Panc1 (cell line): Measurements from ENCODE around the gene SOX9. TPM values are rescaled to one million over a fixed set of nuclear protein-coding genes. Genes with fewer than 3 reads are reported as not detected.
A peak's percentile ranks its signal among the peaks of the same experiment; 100 is the strongest.

Experiments
- ATAC-seq: fragments of 200-7000 bp; cut with Tn5 transposase; 2 replicates; pipeline ENCODE4 v1.9.1; 2020; ENCODE audit warnings: mild to moderate bottlenecking, moderate library complexity
- BruUV-seq: library from RNA; stranded (reverse); fragments of 400-500 nt; replicated peaks from 2 replicates; lab custom pipeline; 2021; lab: Mats Ljungman, UMichigan
- CTCF ChIA-PET: fragments of 300-600 bp; sonication (Branson Sonifier 250); formaldehyde crosslinking; loops from one replicate; lab custom pipeline; 2022; ENCODE audit warnings: antibody characterized with exemption; lab: Charles Lee
- POLR2A ChIA-PET: fragments of 300-600 bp; sonication (Branson Sonifier 250); formaldehyde crosslinking; loops from one replicate; lab custom pipeline; 2022; ENCODE audit warnings: antibody characterized with exemption; lab: Charles Lee
- DNase-seq: peaks from one replicate; pipeline ENCODE4 v3.0.0-alpha.2; 2010; ENCODE audit warnings: low read depth, low spot score
- H3K27ac ChIP-seq: 2 replicates; pipeline ENCODE4 v1.5.1; 2011; ENCODE audit warnings: mild to moderate bottlenecking, low read length, inconsistent platforms
- H3K27me3 ChIP-seq: fragments of 200-500 bp; sonication (Bioruptor generic); 2 replicates; pipeline ENCODE4 v1.6.0; 2014; ENCODE audit warnings: low read length, inconsistent platforms; ENCODE audit not compliant: control insufficient read depth, insufficient read depth
- H3K36me3 ChIP-seq: fragments of 200-500 bp; sonication (Bioruptor generic); 2 replicates; pipeline ENCODE4 v1.5.1; 2014; ENCODE audit warnings: inconsistent platforms, mild to moderate bottlenecking, low read length, moderate library complexity; ENCODE audit not compliant: control insufficient read depth, insufficient read depth
- H3K4me1 ChIP-seq: 2 replicates; pipeline ENCODE4 v1.5.1; 2011; ENCODE audit warnings: inconsistent platforms, mild to moderate bottlenecking, low read length, moderate library complexity; ENCODE audit not compliant: control insufficient read depth, insufficient read depth
- H3K4me3 ChIP-seq, 2 experiments: 2 replicates each; pipeline ENCODE4 v1.5.1; 2011 to 2012; ENCODE audit warnings: low read depth in 2 of 2, low read length in 2 of 2, mild to moderate bottlenecking in 2 of 2, inconsistent platforms in 1 of 2, moderate library complexity in 1 of 2
- H3K9me3 ChIP-seq: fragments of 200-500 bp; sonication (Bioruptor generic); 2 replicates; pipeline ENCODE4 v1.5.1; 2014; ENCODE audit warnings: low read depth, mild to moderate bottlenecking, inconsistent platforms, low read length, moderate library complexity; ENCODE audit not compliant: control insufficient read depth, insufficient read depth
- POLR2AphosphoS5 ChIP-seq: IDR thresholded peaks from 2 replicates; pipeline ENCODE4 v1.6.1; 2012; ENCODE audit warnings: mild to moderate bottlenecking, low read depth, low read length, moderate library complexity
- SIN3A ChIP-seq: IDR thresholded peaks from 2 replicates; pipeline ENCODE4 v1.6.1; 2012; ENCODE audit warnings: low read depth, mild to moderate bottlenecking, low read length, moderate library complexity, borderline replicate concordance; ENCODE audit not compliant: insufficient read depth
- TCF7L2 ChIP-seq: IDR thresholded peaks from 2 replicates; pipeline ENCODE4 v1.6.1; 2011; ENCODE audit warnings: mild to moderate bottlenecking, low read depth, low read length, inconsistent platforms
- in situ Hi-C: cut with HindIII; loops from 2 replicates; pipeline ENCODE4 v1.10.0; 2016; ENCODE audit warnings: low sequenced_read_pairs, low pct_unique_long_range_greater_than_20kb
- intact Hi-C: fragments of 100-400 bp; cut with micrococcal nuclease; formaldehyde crosslinking; loops from one replicate; pipeline ENCODE4 v1.10.0; 2022; ENCODE audit not compliant: unreplicated experiment
- total RNA-seq: library from RNA; stranded (reverse); gene quantifications from one replicate; pipeline ENCODE4 v1.2.1, GENCODE V29; 2021; ENCODE audit not compliant: unreplicated experiment
- TF ChIP-seq, protein P1 (sequence below): fragments of 450-650 bp; IDR thresholded peaks from 2 replicates; pipeline ENCODE4 v1.5.1; 2017; ENCODE audit warnings: mild to moderate bottlenecking
- TF ChIP-seq, protein P2 (sequence below), 2 experiments: IDR thresholded peaks; 2 replicates each; pipeline ENCODE4 v1.6.1; 2011 to 2012; ENCODE audit warnings: low read depth in 2 of 2, control low read depth in 1 of 2, low read length in 1 of 2, mild to moderate bottlenecking in 1 of 2, moderate library complexity in 1 of 2; ENCODE audit not compliant: insufficient read depth in 1 of 2

Gene SOX9
- total RNA-seq, 1 experiment from 2014 or later = 79.5 TPM

DNA sequence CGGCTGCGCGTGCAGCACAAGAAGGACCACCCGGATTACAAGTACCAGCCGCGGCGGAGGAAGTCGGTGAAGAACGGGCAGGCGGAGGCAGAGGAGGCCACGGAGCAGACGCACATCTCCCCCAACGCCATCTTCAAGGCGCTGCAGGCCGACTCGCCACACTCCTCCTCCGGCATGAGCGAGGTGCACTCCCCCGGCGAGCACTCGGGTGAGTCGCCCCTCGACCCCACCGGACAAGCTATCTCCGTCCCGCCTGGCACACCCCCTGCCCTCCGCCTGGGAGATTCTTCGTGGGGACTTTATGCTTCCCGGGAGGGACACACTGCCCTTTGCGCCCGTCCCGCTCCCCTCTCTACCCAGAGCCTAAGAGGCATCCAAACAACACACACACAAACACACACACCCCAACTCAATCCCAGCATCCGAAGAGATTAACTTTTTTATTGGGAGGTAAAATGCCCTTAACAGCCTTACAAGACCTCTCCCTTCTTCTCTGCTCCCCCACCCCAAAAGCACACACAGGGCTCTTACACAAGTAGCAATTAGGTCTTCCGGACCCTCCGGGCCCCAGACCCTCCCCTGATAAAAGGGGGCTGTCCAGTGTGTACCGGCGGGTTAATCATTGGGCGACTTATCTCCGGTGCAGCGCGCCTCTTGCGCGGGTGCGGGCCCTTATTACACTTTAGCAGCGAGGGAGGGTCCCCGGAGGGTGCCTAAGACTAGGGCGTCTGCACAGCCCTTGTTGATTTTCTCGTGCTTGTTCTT is 2.1 kb downstream of the SOX9 start:
- DNase-seq = no peak
- TSS peak; percentile 19 for BruUV-seq

DNA sequence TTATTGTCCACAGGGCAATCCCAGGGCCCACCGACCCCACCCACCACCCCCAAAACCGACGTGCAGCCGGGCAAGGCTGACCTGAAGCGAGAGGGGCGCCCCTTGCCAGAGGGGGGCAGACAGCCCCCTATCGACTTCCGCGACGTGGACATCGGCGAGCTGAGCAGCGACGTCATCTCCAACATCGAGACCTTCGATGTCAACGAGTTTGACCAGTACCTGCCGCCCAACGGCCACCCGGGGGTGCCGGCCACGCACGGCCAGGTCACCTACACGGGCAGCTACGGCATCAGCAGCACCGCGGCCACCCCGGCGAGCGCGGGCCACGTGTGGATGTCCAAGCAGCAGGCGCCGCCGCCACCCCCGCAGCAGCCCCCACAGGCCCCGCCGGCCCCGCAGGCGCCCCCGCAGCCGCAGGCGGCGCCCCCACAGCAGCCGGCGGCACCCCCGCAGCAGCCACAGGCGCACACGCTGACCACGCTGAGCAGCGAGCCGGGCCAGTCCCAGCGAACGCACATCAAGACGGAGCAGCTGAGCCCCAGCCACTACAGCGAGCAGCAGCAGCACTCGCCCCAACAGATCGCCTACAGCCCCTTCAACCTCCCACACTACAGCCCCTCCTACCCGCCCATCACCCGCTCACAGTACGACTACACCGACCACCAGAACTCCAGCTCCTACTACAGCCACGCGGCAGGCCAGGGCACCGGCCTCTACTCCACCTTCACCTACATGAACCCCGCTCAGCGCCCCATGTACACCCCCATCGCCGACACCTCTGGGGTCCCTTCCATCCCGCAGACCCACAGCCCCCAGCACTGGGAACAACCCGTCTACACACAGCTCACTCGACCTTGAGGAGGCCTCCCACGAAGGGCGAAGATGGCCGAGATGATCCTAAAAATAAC is 3.0 kb downstream of the SOX9 start:
- no peak for TF ChIP-seq POLR2AphosphoS5
- TF ChIP-seq, protein P1, sequence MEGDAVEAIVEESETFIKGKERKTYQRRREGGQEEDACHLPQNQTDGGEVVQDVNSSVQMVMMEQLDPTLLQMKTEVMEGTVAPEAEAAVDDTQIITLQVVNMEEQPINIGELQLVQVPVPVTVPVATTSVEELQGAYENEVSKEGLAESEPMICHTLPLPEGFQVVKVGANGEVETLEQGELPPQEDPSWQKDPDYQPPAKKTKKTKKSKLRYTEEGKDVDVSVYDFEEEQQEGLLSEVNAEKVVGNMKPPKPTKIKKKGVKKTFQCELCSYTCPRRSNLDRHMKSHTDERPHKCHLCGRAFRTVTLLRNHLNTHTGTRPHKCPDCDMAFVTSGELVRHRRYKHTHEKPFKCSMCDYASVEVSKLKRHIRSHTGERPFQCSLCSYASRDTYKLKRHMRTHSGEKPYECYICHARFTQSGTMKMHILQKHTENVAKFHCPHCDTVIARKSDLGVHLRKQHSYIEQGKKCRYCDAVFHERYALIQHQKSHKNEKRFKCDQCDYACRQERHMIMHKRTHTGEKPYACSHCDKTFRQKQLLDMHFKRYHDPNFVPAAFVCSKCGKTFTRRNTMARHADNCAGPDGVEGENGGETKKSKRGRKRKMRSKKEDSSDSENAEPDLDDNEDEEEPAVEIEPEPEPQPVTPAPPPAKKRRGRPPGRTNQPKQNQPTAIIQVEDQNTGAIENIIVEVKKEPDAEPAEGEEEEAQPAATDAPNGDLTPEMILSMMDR = peak; percentile 45
- TF ChIP-seq, protein P2, sequence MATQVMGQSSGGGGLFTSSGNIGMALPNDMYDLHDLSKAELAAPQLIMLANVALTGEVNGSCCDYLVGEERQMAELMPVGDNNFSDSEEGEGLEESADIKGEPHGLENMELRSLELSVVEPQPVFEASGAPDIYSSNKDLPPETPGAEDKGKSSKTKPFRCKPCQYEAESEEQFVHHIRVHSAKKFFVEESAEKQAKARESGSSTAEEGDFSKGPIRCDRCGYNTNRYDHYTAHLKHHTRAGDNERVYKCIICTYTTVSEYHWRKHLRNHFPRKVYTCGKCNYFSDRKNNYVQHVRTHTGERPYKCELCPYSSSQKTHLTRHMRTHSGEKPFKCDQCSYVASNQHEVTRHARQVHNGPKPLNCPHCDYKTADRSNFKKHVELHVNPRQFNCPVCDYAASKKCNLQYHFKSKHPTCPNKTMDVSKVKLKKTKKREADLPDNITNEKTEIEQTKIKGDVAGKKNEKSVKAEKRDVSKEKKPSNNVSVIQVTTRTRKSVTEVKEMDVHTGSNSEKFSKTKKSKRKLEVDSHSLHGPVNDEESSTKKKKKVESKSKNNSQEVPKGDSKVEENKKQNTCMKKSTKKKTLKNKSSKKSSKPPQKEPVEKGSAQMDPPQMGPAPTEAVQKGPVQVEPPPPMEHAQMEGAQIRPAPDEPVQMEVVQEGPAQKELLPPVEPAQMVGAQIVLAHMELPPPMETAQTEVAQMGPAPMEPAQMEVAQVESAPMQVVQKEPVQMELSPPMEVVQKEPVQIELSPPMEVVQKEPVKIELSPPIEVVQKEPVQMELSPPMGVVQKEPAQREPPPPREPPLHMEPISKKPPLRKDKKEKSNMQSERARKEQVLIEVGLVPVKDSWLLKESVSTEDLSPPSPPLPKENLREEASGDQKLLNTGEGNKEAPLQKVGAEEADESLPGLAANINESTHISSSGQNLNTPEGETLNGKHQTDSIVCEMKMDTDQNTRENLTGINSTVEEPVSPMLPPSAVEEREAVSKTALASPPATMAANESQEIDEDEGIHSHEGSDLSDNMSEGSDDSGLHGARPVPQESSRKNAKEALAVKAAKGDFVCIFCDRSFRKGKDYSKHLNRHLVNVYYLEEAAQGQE (IDR thresholded peaks at IDR 0.05; ENCODE audit: insufficient read depth in 1 of 2, low read depth in 2 of 2, low read length in 1 of 2) = no peak
- peak; percentile 42; the same call in 1 of the 2 replicates for TF ChIP-seq SIN3A
- no peak for TF ChIP-seq TCF7L2
- CTCF ChIA-PET = interaction anchor here (0.7 kb wide), 1 partner anchor 273 kb away, joined by 8 read pairs; no protein-coding TSS in a partner anchor
- BruUV-seq = no TSS peak
- H3K36me3 ChIP-seq = peaks cover 18% of the 10 kb centered on the region
- peak overlapping the region; percentile 97 for H3K27ac ChIP-seq
- DNase-seq (no peak), ATAC-seq (peak; percentile 7)
- intact Hi-C loops (loop anchor here (2.0 to 10.0 kb wide), 6 partner anchors 211 to 417 kb away; no protein-coding TSS in a partner anchor), in situ Hi-C loops (no loop called here)
- H3K9me3 ChIP-seq = no peaks in the 10 kb centered on the region
- H3K4me1 ChIP-seq = peaks cover 54% of the 10 kb centered on the region
- peak overlapping the region; percentile 76 to 89 for H3K4me3 ChIP-seq
- no peaks in the 10 kb centered on the region for H3K27me3 ChIP-seq
- POLR2A ChIA-PET = interaction anchor here (0.6 to 0.9 kb wide), 2 partner anchors 323 to 406 kb away, joined by 3 to 5 read pairs; no protein-coding TSS in a partner anchor

More for the DNA sequence above, 2.1 kb downstream of the SOX9 start:
- ATAC-seq = peak; percentile 10
- Histone ChIP-seq H3K9me3 (no peaks in the 10 kb centered on the region), H3K27me3 (no peaks in the 10 kb centered on the region), H3K4me1 (peaks cover 51% of the 10 kb centered on the region), H3K4me3 (peak overlapping the region; percentile 76 to 89), H3K36me3 (peaks cover 18% of the 10 kb centered on the region), H3K27ac (peak overlapping the region; percentile 97)
- POLR2A ChIA-PET = interaction anchor here (0.6 to 1.1 kb wide), 4 partner anchors 303 to 1356 kb away, joined by 3 to 5 read pairs (median 4); no protein-coding TSS in a partner anchor
- in situ Hi-C loops = no loop called here
- CTCF ChIA-PET = interaction anchor here (0.7 to 1.4 kb wide), 2 partner anchors 274 to 434 kb away, joined by 6 to 8 read pairs; no protein-coding TSS in a partner anchor
- no peak; the same call in 1 of the 2 replicates for TF ChIP-seq SIN3A
- peak; percentile 39; the same call in 1 of the 2 replicates for TF ChIP-seq POLR2AphosphoS5
- TF ChIP-seq TCF7L2 = peak; percentile 73
- intact Hi-C loops = loop anchor here (2.0 to 10.0 kb wide), 6 partner anchors 212 to 418 kb away; no protein-coding TSS in a partner anchor
